LNCaP clone FGC (cell line): ENCODE data around the gene VAC14.

Experiments used
- DNase-seq: peaks from one replicate; pipeline ENCODE4 v3.0.0-alpha.2; 2011; ENCODE audit warnings: low read depth
- H3K4me3 ChIP-seq: 2 replicates; pipeline ENCODE4 v1.5.1; 2011; ENCODE audit warnings: mild to moderate bottlenecking, low read depth, low read length, control low read depth
- CTCF ChIP-seq: IDR thresholded peaks from 2 replicates; pipeline ENCODE4 v1.5.1; 2012; ENCODE audit warnings: mild to moderate bottlenecking; ENCODE audit not compliant: control insufficient read depth, insufficient read depth; ENCODE audit errors: extremely low read depth

Gene VAC14

GRCh38 chr16:70710422-70711210 lies 90.3 kb downstream of the VAC14 start:
- no peak overlapping the region for H3K4me3 ChIP-seq
- TF ChIP-seq CTCF, result no peak
- no peak for DNase-seq

GRCh38 chr16:70709942-70710341 lies 91.0 kb downstream of the VAC14 start:
- no peak overlapping the region for H3K4me3 ChIP-seq
- DNase-seq, result no peak

GRCh38 chr16:70709457-70709856 lies 91.5 kb downstream of the VAC14 start:
- no peak for TF ChIP-seq CTCF
- no peak overlapping the region for H3K4me3 ChIP-seq
- no peak for DNase-seq

More at GRCh38 chr16:70709942-70710341, 91.0 kb downstream of the VAC14 start:
- no peak for TF ChIP-seq CTCF

- TF ChIP-seq CTCF, result no peak
- no peak overlapping the region for H3K4me3 ChIP-seq
- DNase-seq, result no peak
These were observed 92.4 kb downstream of the VAC14 start for GRCh38 chr16:70708366-70709246.

GRCh38 chr16:70706948-70707465 lies 94.0 kb downstream of the VAC14 start:
- no peak overlapping the region for H3K4me3 ChIP-seq
- no peak for DNase-seq
- TF ChIP-seq CTCF, result no peak

GRCh38 chr16:70705056-70705455 lies 95.9 kb downstream of the VAC14 start:
- TF ChIP-seq CTCF, result no peak
- no peak overlapping the region for H3K4me3 ChIP-seq
- no peak for DNase-seq
